ENCODE measurements around the gene TP53RK.

GRCh38 chr20:46638898-46639274 is 50.4 kb downstream of the TP53RK start:
- no peak for TF ChIP-seq CTCF (IDR thresholded peaks at IDR 0.05)
- no peak for TF ChIP-seq POLR2A (IDR thresholded peaks at IDR 0.05)
- TF ChIP-seq POLR2AphosphoS5 (IDR thresholded peaks at IDR 0.05) = no peak
- TF ChIP-seq EP300 (IDR thresholded peaks at IDR 0.05) = no peak
